H1 (cell line): Measurements from ENCODE around the gene ANGEL2. TPM values are rescaled to one million over a fixed set of nuclear protein-coding genes. Genes with fewer than 3 reads are reported as not detected.

Experiments used
- CTCF ChIA-PET: fragments of 300-600 bp; sonication (Branson Sonifier 250); formaldehyde crosslinking; loops from one replicate; lab custom pipeline; 2021; ENCODE audit not compliant: partially characterized antibody; lab: Charles Lee
- POLR2A ChIA-PET: fragments of 300-600 bp; sonication (Branson Sonifier 250); formaldehyde crosslinking; loops from one replicate; lab custom pipeline; 2021; ENCODE audit warnings: inconsistent platforms; ENCODE audit not compliant: partially characterized antibody; lab: Charles Lee
- DNase-seq, 2 experiments: peaks; one replicate each; pipeline versions ENCODE4 v3.0.0 to v3.0.0-alpha.2; 2010 to 2022; ENCODE audit warnings: low spot score in 2 of 2, low read depth in 1 of 2, mixed read lengths in 1 of 2
- FAIRE-seq: peaks from 2 replicates; lab custom pipeline; 2011; peaks lifted over from hg19 to GRCh38; lab: Jason Lieb, UNC
- H2AFZ ChIP-seq: 2 replicates; pipeline ENCODE4 v1.8.1; 2012; ENCODE audit warnings: low read length, inconsistent platforms
- H2AK5ac ChIP-seq: 2 replicates; pipeline ENCODE4 v1.6.1; 2013; ENCODE audit warnings: low read depth, low read length
- H2BK120ac ChIP-seq: replicated peaks from 2 replicates; pipeline ENCODE3; 2013; ENCODE audit warnings: low read depth, low read length, inconsistent platforms
- H2BK12ac ChIP-seq: 2 replicates; pipeline ENCODE4 v1.6.1; 2013; ENCODE audit warnings: low read depth, low read length
- H2BK15ac ChIP-seq: 2 replicates; pipeline ENCODE4 v1.6.1; 2013; ENCODE audit warnings: low read length
- H2BK20ac ChIP-seq: 2 replicates; pipeline ENCODE4 v1.6.1; 2013; ENCODE audit warnings: low read length
- H2BK5ac ChIP-seq: 2 replicates; pipeline ENCODE4 v1.6.1; 2013; ENCODE audit warnings: low read depth, low read length
- H3K14ac ChIP-seq: 2 replicates; pipeline ENCODE4 v1.6.1; 2013; ENCODE audit warnings: inconsistent platforms; ENCODE audit not compliant: insufficient read length
- H3K18ac ChIP-seq: 2 replicates; pipeline ENCODE4 v1.6.1; 2013; ENCODE audit warnings: low read length; ENCODE audit errors: extremely low read depth
- H3K23ac ChIP-seq: 2 replicates; pipeline ENCODE4 v1.6.1; 2013; ENCODE audit warnings: inconsistent platforms; ENCODE audit not compliant: insufficient read length
- H3K23me2 ChIP-seq: 2 replicates; pipeline ENCODE4 v1.6.1; 2013; ENCODE audit warnings: low read depth, low read length
- H3K27ac ChIP-seq: 2 replicates; pipeline ENCODE4 v1.6.1; 2011; ENCODE audit warnings: low read depth, low read length, inconsistent platforms
- H3K27me3 ChIP-seq, 4 experiments: replicated peaks in 1 of 4; 1 replicate in 1 of 4; 2 replicates in 3 of 4; pipeline versions ENCODE4 v1.6.1 to v1.8.1; 2011 to 2013; ENCODE audit warnings: low read length in 3 of 4, mild to moderate bottlenecking in 3 of 4, inconsistent platforms in 2 of 4, mixed read lengths in 2 of 4, moderate library complexity in 1 of 4; ENCODE audit not compliant: control insufficient read depth in 3 of 4, insufficient read depth in 3 of 4; ENCODE audit errors: extremely low read depth in 1 of 4
- H3K36me3 ChIP-seq, 4 experiments: 2 replicates each; pipeline versions ENCODE4 v1.6.1 to v1.8.1; 2011 to 2013; ENCODE audit warnings: mild to moderate bottlenecking in 4 of 4, low read length in 3 of 4, moderate library complexity in 2 of 4, control low read depth in 1 of 4, inconsistent platforms in 1 of 4; ENCODE audit not compliant: insufficient read depth in 4 of 4, control insufficient read depth in 2 of 4
- H3K4ac ChIP-seq: replicated peaks from 2 replicates; pipeline ENCODE3; 2013; ENCODE audit warnings: low read length, low read depth, mixed read lengths, inconsistent platforms; ENCODE audit not compliant: insufficient read length
- H3K4me1 ChIP-seq, 4 experiments: replicated peaks in 1 of 4; 1 replicate in 1 of 4; 2 replicates in 3 of 4; pipeline versions ENCODE4 v1.6.1 to v1.8.1; 2011 to 2013; ENCODE audit warnings: low read length in 3 of 4, inconsistent platforms in 2 of 4, mixed read lengths in 1 of 4; ENCODE audit not compliant: insufficient read depth in 4 of 4, control insufficient read depth in 3 of 4
- H3K4me2 ChIP-seq, 2 experiments: 2 replicates each; pipeline versions ENCODE4 v1.6.1 to v1.8.1; 2011 to 2013; ENCODE audit warnings: low read depth in 2 of 2, low read length in 2 of 2, control low read depth in 1 of 2, inconsistent platforms in 1 of 2, mild to moderate bottlenecking in 1 of 2; ENCODE audit not compliant: insufficient read depth in 1 of 2
- H3K4me3 ChIP-seq, 4 experiments: fragments of 200-600, 300-600 bp in 1 of 4; sonication (generic), shearing (Covaris generic), sonication (Bioruptor Twin) in 1 of 4; 2 replicates each; pipeline versions ENCODE4 v1.5.1 to v1.8.1; 2011 to 2016; ENCODE audit warnings: low read length in 4 of 4, low read depth in 3 of 4, control low read depth in 2 of 4, inconsistent platforms in 2 of 4, mild to moderate bottlenecking in 2 of 4, mixed read lengths in 1 of 4, moderate library complexity in 1 of 4; ENCODE audit not compliant: insufficient read depth in 2 of 4; ENCODE audit errors: extremely low read depth in 1 of 4
- H3K56ac ChIP-seq: replicated peaks from 2 replicates; pipeline ENCODE3; 2013; ENCODE audit warnings: low read depth, mild to moderate bottlenecking, mixed read lengths, low read length, inconsistent platforms; ENCODE audit not compliant: insufficient read length
- H3K79me1 ChIP-seq: 2 replicates; pipeline ENCODE4 v1.6.1; 2013; ENCODE audit warnings: low read depth, low read length, control low read depth
- H3K79me2 ChIP-seq, 2 experiments: 2 replicates each; pipeline versions ENCODE4 v1.6.1 to v1.8.1; 2012 to 2013; ENCODE audit warnings: low read length in 2 of 2, mild to moderate bottlenecking in 2 of 2, inconsistent platforms in 1 of 2; ENCODE audit not compliant: insufficient read depth in 2 of 2, control insufficient read depth in 1 of 2
- H3K9ac ChIP-seq, 4 experiments: replicated peaks in 1 of 4; 1 replicate in 1 of 4; 2 replicates in 3 of 4; pipeline versions ENCODE4 v1.6.1 to v1.8.1; 2011 to 2013; ENCODE audit warnings: low read depth in 3 of 4, low read length in 3 of 4, control low read depth in 2 of 4, mild to moderate bottlenecking in 2 of 4, moderate library complexity in 2 of 4, inconsistent platforms in 1 of 4; ENCODE audit errors: extremely low read depth in 1 of 4
- H3K9me3 ChIP-seq, 2 experiments: 2 replicates each; pipeline versions ENCODE4 v1.6.1 to v1.8.1; 2012 to 2013; ENCODE audit warnings: mild to moderate bottlenecking in 2 of 2, moderate library complexity in 2 of 2, control low read depth in 1 of 2, inconsistent platforms in 1 of 2, low read depth in 1 of 2, low read length in 1 of 2, mixed read lengths in 1 of 2; ENCODE audit not compliant: insufficient read depth in 2 of 2
- H4K20me1 ChIP-seq, 2 experiments: replicated peaks in 1 of 2; 2 replicates each; pipeline versions ENCODE3 to v1.8.1; 2011 to 2013; ENCODE audit warnings: inconsistent platforms in 2 of 2, low read length in 2 of 2, mild to moderate bottlenecking in 1 of 2; ENCODE audit not compliant: insufficient read depth in 2 of 2, control insufficient read depth in 1 of 2
- H4K5ac ChIP-seq: 2 replicates; pipeline ENCODE4 v1.6.1; 2013; ENCODE audit warnings: low read length, low read depth, mixed read lengths, inconsistent platforms; ENCODE audit not compliant: insufficient read length
- H4K8ac ChIP-seq: 2 replicates; pipeline ENCODE4 v1.8.0; 2013; ENCODE audit warnings: mild to moderate bottlenecking, moderate library complexity, low read length, inconsistent platforms; ENCODE audit not compliant: insufficient read depth; ENCODE audit errors: extremely low read depth
- H4K91ac ChIP-seq: replicated peaks from 2 replicates; pipeline ENCODE3; 2013; ENCODE audit warnings: low read length, mixed read lengths, inconsistent platforms; ENCODE audit not compliant: insufficient read length
- CBX5 ChIP-seq: fragments of 300-800, 300-1000 bp; sonication (generic); IDR thresholded peaks from 2 replicates; pipeline ENCODE4 v1.7.1; 2016; ENCODE audit warnings: antibody characterized with exemption, low read length, low read depth
- POLR2A ChIP-seq, 2 experiments: IDR thresholded peaks; 1 replicate in 1 of 2; 2 replicates in 1 of 2; pipeline ENCODE4 v1.6.1; 2011; ENCODE audit warnings: low read depth in 2 of 2, low read length in 2 of 2, mild to moderate bottlenecking in 2 of 2; ENCODE audit errors: control extremely low read depth in 1 of 2
- WGBS, 2 experiments: shearing (Covaris generic) in 1 of 2; methylation state at CpG; one replicate each; pipeline versions ENCODE4 v1.1.6 to v1.1.7; 2013 to 2015; ENCODE audit warnings: low lambda C conversion rate in 2 of 2, mixed read lengths in 2 of 2, inconsistent platforms in 1 of 2, low coverage in 1 of 2, missing lambda C conversion rate in 1 of 2; ENCODE audit not compliant: insufficient replicate concordance in 2 of 2, insufficient coverage in 1 of 2, insufficient read length in 1 of 2; ENCODE audit errors: extremely low coverage in 1 of 2, missing lambda C conversion rate in 1 of 2; 5-methylcytosine and 5-hydroxymethylcytosine counted together
- polyA plus RNA-seq, 7 experiments: library from polyadenylated mRNA; depleted of rRNA in 3 of 7; stranded (reverse) in 5 of 7; unstranded in 2 of 7; fragments of >200 nt in 5 of 7; fragments of 200-250 nt in 2 of 7; gene quantifications; 1 replicate in 5 of 7; 2 replicates in 1 of 7; 4 replicates in 1 of 7; pipeline versions ENCODE4 v1.2.1 to v1.2.3, GENCODE V29; 2011 to 2013; ENCODE audit warnings: missing spikeins in 2 of 7, mixed read lengths in 2 of 7
- total RNA-seq: library from RNA; stranded (reverse); fragmentation: NEBNext Ultra II Directional; extraction: Animal tissue kit (Norgen Biotek cat#: 25700); gene quantifications from 2 replicates; pipeline ENCODE4 v1.2.1, GENCODE V29; 2021

The ANGEL2 gene
- total and polyA plus RNA-seq, 2 of the 8 experiments (the other 6 are each of a cell fraction or from before 2014, with no cell fraction given), result 18.1 to 39.9 TPM

- ChIA-PET POLR2A (interaction anchor here (0.6 to 12.7 kb wide), 16 partner anchors 6 to 1518 kb away, joined by 3 to 240 read pairs (median 4); partner anchors contain the start of genes FLVCR1 and VASH2), CTCF (interaction anchor here (0.7 to 2.3 kb wide), 6 partner anchors 9 to 70 kb away, joined by 3 to 28 read pairs (median 3); no protein-coding TSS in a partner anchor)
- no peak overlapping the region for H2AFZ ChIP-seq
- no peaks in the 10 kb centered on the region for H3K23me2 ChIP-seq
- TF ChIP-seq CBX5 (no peak), POLR2A (IDR thresholded peaks at IDR 0.05; ENCODE audit: control extremely low read depth in 1 of 2, low read depth in 2 of 2, low read length in 2 of 2) (peak in 1 of 2 experiments; percentile 34; a peak in 1 of 3 replicates)
- no peak overlapping the region for H2BK20ac ChIP-seq
- peaks cover 3 to 14% (median 11%) of the 10 kb centered on the region in 4 experiments; a peak in 5 of 7 replicates for H3K4me1 ChIP-seq
- peak overlapping the region; percentile 13; the same call in 1 of the 2 replicates for H2BK5ac ChIP-seq
- H3K14ac ChIP-seq, result no peak overlapping the region
- H4K5ac ChIP-seq, result no peak overlapping the region
- H3K23ac ChIP-seq, result no peak overlapping the region
- DNase-seq (no peak), FAIRE-seq (no peak)
- no peak overlapping the region for H2BK12ac ChIP-seq
- H3K79me2 ChIP-seq, result peaks cover 0 to 61% of the 10 kb centered on the region in 2 experiments; a peak in 2 of 4 replicates
- no peak overlapping the region for H3K4me3 ChIP-seq
- 94% methylated on average over 10 of the region's 10 CpGs; no CpG with 5 or more reads in 1 of the 2 experiments for WGBS, 2 experiments
- H3K27ac ChIP-seq, result 0 out of 2 replicates have a peak overlapping the region, but pooled peaks have one; percentile 12
- no peaks in the 10 kb centered on the region for H3K27me3 ChIP-seq
- H3K36me3 ChIP-seq, result peaks cover 48 to 100% (median 86%) of the 10 kb centered on the region in 4 experiments
- H4K8ac ChIP-seq, result no peak overlapping the region
- peaks cover 13% of the 10 kb centered on the region for H3K79me1 ChIP-seq
- no peak overlapping the region for H3K9ac ChIP-seq
- H4K91ac ChIP-seq, result no peak overlapping the region
- H3K4ac ChIP-seq, result no peak overlapping the region
- H3K9me3 ChIP-seq, result no peaks in the 10 kb centered on the region
- H4K20me1 ChIP-seq, result peaks cover 0 to 13% of the 10 kb centered on the region in 2 experiments
- H3K18ac ChIP-seq, result no peak overlapping the region
- H2BK120ac ChIP-seq, result no peak overlapping the region
- H3K4me2 ChIP-seq, result no peak overlapping the region
- no peak overlapping the region for H3K56ac ChIP-seq
- no peak overlapping the region for H2AK5ac ChIP-seq
- no peak overlapping the region for H2BK15ac ChIP-seq
Measured at GRCh38 chr1:212958175-212958574, 57.5 kb downstream of the ANGEL2 start.
